ENCODE measurements around the gene ACSBG1. TPM values are rescaled to one million over a fixed set of nuclear protein-coding genes. Genes with fewer than 3 reads are reported as not detected.

The ACSBG1 gene
- total and polyA plus RNA-seq, 2 of the 8 experiments (the other 6 are each of a cell fraction or from before 2014, with no cell fraction given) = 5.4 to 7.1 TPM

DNA sequence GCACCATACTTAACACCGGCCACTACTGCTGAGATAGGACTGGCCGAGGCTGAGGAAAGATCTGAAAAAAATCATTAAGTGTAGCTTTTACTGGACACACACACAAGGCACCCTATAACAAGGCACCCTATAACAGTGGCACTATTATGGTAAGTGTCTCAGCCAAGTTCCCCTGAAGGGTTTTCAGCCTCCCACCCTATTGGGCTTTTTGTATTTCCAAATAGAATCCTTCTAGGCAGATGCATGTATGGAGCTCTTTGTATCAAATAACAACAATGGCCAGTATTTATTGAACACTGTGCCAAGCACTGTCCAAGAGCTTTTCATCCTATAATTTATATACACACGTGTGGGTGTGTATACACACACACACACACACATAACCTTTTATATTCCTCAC is 23.3 kb upstream of the ACSBG1 start:
- Histone ChIP-seq H3K9ac (replicated peaks in 1 of 4; ENCODE audit: extremely low read depth in 1 of 4, low read depth in 3 of 4, low read length in 3 of 4) (no peak overlapping the region), H3K4me1 (replicated peaks in 1 of 4; ENCODE audit: control insufficient read depth in 3 of 4, insufficient read depth in 4 of 4, low read length in 3 of 4) (no peaks in the 10 kb centered on the region), H3K14ac (ENCODE audit: insufficient read length) (no peak overlapping the region), H3K27ac (ENCODE audit: low read depth, low read length) (no peak overlapping the region), H3K36me3 (ENCODE audit: control insufficient read depth in 2 of 4, insufficient read depth in 4 of 4, low read length in 3 of 4) (no peaks in the 10 kb centered on the region), H3K27me3 (replicated peaks in 1 of 4; ENCODE audit: control insufficient read depth in 3 of 4, extremely low read depth in 1 of 4, insufficient read depth in 3 of 4, low read length in 3 of 4) (no peaks in the 10 kb centered on the region; a peak in 1 of 7 replicates), H2BK15ac (ENCODE audit: low read length) (no peak overlapping the region), H4K8ac (ENCODE audit: extremely low read depth, insufficient read depth, low read length) (no peak overlapping the region), H2AK5ac (ENCODE audit: low read depth, low read length) (no peak overlapping the region), H4K5ac (ENCODE audit: insufficient read length, low read depth, low read length) (no peak overlapping the region), H3K9me3 (ENCODE audit: insufficient read depth in 2 of 2, low read depth in 1 of 2, low read length in 1 of 2) (no peaks in the 10 kb centered on the region), H3K23me2 (ENCODE audit: low read depth, low read length) (no peaks in the 10 kb centered on the region; the same call in 1 of the 2 replicates), H3K79me2 (ENCODE audit: control insufficient read depth in 1 of 2, insufficient read depth in 2 of 2, low read length in 2 of 2) (no peaks in the 10 kb centered on the region), H2BK5ac (ENCODE audit: low read depth, low read length) (no peak overlapping the region), H4K91ac (replicated peaks; ENCODE audit: insufficient read length, low read length) (no peak overlapping the region), H3K4me3 (ENCODE audit: extremely low read depth in 1 of 4, insufficient read depth in 2 of 4, low read depth in 3 of 4, low read length in 4 of 4) (no peak overlapping the region), H3K4me2 (ENCODE audit: insufficient read depth in 1 of 2, low read depth in 2 of 2, low read length in 2 of 2) (no peak overlapping the region), H3K56ac (replicated peaks; ENCODE audit: insufficient read length, low read depth, low read length) (no peak overlapping the region), H2AFZ (ENCODE audit: low read length) (no peak overlapping the region), H3K23ac (ENCODE audit: insufficient read length) (no peak overlapping the region), H3K79me1 (ENCODE audit: low read depth, low read length) (no peaks in the 10 kb centered on the region), H3K18ac (ENCODE audit: extremely low read depth, low read length) (no peak overlapping the region), H2BK20ac (ENCODE audit: low read length) (no peak overlapping the region), H2BK12ac (ENCODE audit: low read depth, low read length) (no peak overlapping the region), H4K20me1 (replicated peaks in 1 of 2; ENCODE audit: control insufficient read depth in 1 of 2, insufficient read depth in 2 of 2, low read length in 2 of 2) (no peaks in the 10 kb centered on the region), H3K4ac (replicated peaks; ENCODE audit: insufficient read length, low read depth, low read length) (no peak overlapping the region), H2BK120ac (replicated peaks; ENCODE audit: low read depth, low read length) (no peak overlapping the region)
- no peak for DNase-seq (ENCODE audit: low read depth in 1 of 2, low spot score in 2 of 2)
- CTCF ChIA-PET (ENCODE audit: partially characterized antibody) = interaction anchor here (1.4 to 7.7 kb wide), 4 partner anchors 17 to 258 kb away, joined by 3 to 48 read pairs (median 7); no protein-coding TSS in a partner anchor
- FAIRE-seq = no peak
- no peak for TF ChIP-seq SAP30 (IDR thresholded peaks at IDR 0.05; ENCODE audit: insufficient read depth, insufficient replicate concordance, low read length)
- 91% methylated on average over 3 of the region's 3 CpGs; no CpG with 5 or more reads in 1 of the 2 experiments for WGBS, 2 experiments (ENCODE audit: extremely low coverage in 1 of 2, insufficient coverage in 1 of 2, insufficient read length in 1 of 2, insufficient replicate concordance in 2 of 2, low coverage in 1 of 2, low lambda C conversion rate in 2 of 2, missing lambda C conversion rate in 1 of 2)
- POLR2A ChIA-PET (ENCODE audit: partially characterized antibody) = interaction anchor here (0.7 kb wide), 1 partner anchor 156 kb away, joined by 3 read pairs; no protein-coding TSS in a partner anchor

Measured in H1 (cell line).